T-helper 2 cell treated with Interferon-gamma antibody and Interleukin-4, amounts not matched to agents 100 ng/mL and 5 ng/mL, for 36 hours (primary cell): Measurements from ENCODE around the gene GNAQ. TPM values are rescaled to one million over a fixed set of nuclear protein-coding genes. Genes with fewer than 3 reads are reported as not detected.
"Not testable (repeated sequence)": the region's sequence is repeated elsewhere in the genome, so short reads cannot be mapped to it uniquely, and the experiment has no call there.

Source experiments
- intact Hi-C: fragments of 100-400 bp; cut with micrococcal nuclease; formaldehyde crosslinking; loops from one replicate; pipeline ENCODE4 v1.15.1; 2023
- total RNA-seq: library from RNA; stranded (reverse); gene quantifications from 2 replicates; pipeline ENCODE4 v1.2.3, GENCODE V29; 2022

The GNAQ gene
- total RNA-seq, 1 donor from 2014 or later, result 57.7 TPM

DNA sequence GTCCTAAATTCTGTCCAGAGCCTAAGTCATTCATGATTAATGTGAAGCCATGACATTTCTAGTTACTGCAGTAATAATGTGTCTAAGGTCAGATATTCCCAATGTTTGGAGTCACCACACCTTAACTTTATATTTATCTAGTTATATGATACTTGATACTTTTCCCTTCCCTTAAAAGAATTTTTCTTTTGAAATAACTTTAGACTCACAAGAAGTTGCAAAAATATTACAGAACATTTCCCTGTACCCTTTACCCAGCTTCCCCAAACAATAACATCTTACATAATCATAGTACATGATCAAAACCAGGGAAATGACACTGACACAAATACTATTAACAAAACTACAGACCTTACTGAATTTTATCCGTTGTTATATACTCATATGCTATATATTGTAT is 233.5 kb downstream of the GNAQ start:
- intact Hi-C loops, result no loop called here

DNA sequence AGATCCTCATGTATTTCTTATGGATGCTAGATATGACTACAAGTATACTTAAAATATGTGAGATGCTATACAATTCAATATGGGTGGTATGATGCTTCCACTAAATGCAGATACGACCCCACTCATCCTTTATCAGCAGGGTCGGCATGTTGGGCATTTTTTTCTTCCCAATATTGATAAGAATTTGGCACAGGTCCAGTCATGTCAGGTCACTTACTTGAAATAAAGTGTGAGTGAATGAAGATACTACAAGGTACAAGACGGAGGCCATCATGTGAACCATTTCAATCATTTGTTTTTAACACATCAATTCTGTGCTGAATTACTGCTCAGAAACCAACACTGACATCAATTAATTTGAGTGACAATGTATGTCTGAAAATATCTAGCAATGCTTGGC is 236.6 kb downstream of the GNAQ start:
- intact Hi-C loops, result no loop called here

DNA sequence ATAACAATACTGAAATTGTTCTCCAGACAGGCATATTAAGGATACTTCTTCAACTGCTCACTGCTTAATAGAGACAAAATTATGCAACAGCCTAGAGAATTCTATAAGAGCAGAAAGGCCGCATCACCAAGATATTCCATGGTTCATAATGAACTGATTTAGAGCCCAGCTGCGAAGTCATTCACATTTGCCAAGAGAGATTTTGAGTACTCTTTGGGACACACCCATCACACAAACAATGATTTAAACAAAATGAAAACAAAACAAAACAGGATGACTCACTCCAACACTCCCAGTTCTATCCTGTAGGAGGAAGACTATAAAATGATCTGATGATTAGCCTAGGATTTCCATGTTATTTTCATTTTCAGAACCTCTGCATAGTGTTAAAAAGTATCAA is 237.8 kb downstream of the GNAQ start:
- intact Hi-C loops, result no loop called here

DNA sequence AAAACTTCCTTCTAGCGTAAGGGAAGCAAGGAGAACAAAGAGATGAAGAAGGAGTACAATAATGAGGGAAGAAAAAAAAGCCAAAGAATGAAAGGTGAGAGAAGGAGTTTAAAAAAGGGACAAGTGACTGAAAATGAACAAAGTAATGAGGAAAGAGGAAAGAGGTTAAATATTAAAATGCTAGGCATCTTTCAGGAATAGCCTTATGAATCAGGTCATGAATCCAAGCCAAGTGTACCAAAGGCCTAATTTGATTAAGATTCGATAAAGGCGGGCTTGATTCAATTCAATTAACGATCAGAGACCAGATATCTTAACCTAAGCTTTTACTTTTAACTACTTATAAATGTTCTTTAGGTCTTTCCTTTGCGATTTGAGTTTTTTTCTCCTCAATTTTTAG is 241.7 kb downstream of the GNAQ start:
- intact Hi-C loops, result no loop called here

DNA sequence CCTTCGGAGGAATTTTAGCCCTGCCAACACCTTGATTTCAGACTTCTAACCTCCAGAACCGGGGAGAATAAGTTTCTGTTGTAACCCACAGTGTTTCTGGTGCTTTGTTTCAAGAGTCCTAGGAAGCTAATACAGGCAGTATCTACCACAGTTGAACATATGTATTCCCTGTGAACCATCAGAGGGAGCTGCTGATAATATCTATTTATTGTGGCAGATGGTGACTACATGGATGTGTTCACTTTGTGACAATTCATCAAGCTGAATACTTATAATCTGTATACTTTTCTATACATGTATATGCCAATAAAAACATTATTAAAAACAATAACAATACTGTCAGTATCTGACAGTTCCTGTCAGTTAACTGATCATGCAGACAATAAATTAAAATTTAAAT is 246.3 kb downstream of the GNAQ start:
- intact Hi-C loops, result no loop called here

DNA sequence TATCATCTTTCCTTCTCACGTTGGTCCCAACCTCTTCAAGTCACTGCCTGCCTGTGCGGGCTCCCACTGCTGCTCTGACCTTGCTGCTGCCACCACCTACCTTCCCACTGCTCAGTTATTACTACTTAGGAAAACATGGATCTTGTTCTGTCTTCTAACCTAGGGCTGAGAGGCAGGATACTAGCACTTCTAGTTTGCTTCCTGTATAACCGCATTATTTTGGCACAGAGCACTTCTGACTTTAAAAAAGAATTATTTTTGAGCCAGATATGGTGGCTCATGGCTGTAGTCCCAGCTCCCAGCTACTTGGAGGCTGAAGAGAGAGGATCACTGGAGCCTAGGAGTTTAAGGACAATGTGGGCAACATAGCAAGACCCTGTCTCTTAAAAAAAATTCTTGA is 248.1 kb downstream of the GNAQ start:
- intact Hi-C loops, result no loop called here

DNA sequence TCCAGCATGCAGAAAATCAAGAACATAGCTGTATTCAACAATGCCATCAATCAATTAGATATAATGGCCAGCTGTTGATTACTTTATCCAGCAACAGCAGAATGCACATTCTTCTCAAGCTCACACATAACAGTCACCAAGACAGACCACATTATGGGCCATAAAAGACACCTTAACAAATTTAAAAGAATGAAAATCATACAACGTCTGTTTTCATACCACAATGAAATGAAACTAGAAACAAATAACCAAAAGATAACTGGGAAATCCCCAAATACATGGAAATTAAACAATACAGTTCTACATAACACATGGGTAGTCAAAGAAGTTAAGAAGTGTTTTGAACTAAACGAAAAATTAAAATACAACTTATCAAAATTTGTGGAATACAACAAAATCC is 252.6 kb downstream of the GNAQ start:
- intact Hi-C loops, result no loop called here

DNA sequence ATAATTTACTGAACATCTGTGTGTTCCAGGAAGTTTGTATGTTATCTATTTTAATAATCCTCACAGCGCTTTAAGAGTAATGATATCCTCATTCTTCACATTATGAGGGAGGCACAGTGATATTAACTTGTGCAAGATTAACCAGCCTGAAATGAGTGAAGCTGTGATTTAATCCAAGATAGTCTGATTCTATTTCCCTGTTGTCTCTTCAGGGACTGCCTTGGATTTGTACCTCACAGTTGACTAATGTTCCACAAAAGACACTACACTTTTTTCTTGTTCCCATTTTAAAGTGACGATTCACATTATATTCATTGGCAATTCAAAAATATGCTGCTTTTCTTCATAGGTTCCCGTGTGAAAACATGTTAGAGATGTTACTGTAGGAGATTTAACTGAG is 258.2 kb downstream of the GNAQ start:
- intact Hi-C loops, result no loop called here

DNA sequence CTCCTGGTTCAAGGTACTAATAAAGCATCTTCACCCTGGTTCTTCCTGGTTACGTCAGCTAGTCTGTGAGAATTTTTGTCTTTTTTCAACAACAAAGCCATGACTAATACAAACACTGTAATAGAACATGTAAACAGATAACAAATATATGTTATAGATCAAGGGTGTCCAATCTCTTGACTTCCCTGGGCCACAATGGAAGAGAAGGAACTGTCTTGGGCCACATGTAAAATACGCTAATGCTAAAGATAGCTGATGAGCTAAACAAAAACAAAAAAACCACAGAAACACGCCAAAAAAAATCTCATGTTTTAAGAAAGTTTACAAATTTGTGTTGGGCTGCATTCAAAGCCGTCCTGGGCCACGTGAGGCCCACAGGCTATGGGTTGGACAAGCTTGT is 259.0 kb downstream of the GNAQ start:
- intact Hi-C loops, result no loop called here

DNA sequence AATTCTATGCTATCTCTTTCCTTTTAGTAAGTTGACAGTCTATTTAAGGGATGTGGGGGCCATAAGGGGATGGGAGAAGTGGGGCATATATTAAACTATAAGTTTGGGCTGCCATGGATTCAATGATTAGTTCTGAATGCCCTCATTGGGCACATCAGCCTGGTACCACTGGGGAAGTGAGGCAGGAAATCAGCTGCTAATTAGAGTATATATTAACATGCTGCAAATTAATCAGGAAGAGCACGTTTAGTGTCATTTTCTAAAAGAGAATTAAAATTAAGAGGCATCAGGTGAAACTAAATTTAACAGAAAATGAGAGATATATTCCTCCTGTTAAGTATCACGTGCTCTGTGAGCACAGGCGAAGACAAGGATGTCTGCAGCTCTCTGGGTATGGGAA is 260.4 kb downstream of the GNAQ start:
- intact Hi-C loops, result no loop called here

DNA sequence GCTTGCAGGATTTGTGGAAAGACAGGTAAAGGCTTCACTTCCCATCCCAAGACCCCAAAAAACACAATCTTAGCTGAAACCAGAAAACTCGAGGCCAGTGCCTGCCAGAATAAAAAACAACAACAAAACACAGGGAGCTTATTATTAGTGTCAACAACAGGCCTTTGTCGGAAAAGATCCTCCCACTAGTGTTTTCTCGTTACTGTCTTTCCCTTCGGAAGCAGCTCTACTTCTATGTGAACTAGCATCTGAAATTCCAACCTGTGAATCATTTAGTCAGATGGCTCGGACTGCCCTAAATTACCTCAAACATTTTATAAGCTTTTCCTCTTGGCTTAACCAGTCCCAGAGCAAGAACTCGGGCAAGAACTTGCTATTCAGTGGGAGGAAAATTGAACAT is 261.3 kb downstream of the GNAQ start:
- intact Hi-C loops, result no loop called here

DNA sequence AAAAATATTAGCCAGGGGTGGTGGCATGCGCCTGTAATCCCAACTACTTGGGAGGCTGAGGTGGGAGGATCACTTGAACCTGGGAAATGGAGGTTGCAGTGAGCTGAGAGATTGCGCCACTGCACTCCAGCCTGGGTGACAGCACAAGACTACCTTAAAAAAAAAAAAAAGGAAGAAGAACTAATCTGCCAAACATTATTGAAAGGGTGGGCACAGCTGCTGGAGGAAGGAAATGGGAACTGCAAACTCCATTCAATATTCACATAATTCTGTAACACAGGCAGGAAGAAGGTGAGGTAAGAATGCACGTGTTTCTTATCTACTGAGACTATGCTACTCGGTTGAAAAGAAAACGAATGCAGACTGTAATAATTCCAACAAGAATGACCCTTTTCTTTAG is 262.4 kb downstream of the GNAQ start:
- intact Hi-C loops, result no loop called here

DNA sequence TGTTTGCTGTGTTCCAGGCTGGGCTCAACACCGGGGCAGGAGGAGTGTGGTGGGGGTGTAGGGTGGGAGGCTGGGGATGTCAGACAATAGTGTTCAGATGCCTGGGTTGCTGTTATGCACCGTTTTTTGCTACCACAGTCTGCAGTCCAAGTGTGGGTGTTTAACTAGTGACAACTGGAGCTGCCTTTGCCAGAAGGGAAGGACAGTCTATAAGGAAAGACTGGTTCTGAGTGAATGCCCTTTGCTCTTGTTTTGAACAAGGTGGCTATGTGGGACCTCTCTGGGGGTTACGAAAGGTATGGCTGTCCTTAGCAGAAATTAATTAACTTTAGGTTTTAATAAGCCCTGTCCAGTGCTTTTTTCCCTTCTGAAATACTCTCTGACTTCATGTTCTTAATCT is 265.0 kb downstream of the GNAQ start:
- intact Hi-C loops, result no loop called here

DNA sequence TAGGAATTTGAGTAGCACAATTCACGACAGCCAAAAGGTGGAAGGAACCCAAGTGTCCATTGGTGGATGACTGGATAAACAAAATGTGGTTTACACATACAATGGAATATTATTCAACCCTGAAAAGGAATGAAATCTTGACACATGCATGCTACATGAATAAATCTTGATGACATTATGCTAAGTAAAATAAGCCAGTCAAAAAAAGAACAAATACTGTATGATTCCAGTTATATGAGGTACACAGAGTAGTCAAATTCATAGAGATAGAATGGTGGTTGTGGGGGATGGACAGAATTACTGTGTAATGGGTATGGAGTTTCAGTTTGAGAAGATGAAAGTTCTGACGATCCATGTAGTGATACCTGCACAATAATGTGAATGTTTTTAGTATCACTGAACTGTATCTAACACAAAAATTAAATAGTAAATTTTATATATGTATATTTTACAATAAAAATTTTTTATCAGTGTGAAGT is 265.8 kb downstream of the GNAQ start:
- intact Hi-C loops, result no loop called here

DNA sequence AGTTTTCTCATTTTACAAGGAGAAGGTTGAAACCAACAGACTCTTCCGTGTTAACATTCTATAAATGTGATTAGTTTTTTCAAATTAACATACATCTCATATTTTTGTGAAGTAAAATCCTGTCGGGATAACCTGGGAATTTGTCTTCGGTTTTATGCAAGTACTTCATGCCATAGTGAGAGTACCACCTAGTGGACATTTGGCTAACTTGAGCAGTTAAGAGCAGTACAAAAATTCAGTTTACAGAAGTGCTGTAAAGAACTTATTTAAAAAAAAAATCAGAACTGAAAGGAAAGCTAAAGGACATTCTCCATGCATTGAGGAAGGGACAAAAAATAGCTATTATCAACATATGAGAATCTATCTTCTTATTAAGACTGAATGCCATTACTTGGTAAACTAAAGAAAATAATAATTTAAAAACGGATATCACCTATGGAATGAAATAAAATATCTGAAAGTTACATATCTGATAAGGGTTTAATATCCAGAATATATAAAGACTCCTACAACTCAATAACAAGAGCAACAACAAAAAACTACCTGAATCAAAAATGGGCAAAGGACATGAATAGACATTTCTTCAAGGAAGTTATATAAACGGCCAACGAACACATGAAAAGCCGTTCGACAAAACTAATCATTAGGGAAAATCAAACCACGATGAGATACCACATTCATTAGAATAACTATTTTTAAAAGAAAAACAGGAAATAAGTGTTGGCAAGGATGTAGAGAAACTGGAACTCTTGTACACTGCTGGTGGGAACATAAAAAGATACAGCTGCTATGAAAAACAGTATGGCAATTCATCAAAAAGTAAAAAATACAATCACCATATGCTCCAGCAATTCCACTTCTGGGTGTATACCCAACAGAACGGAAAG is 266.5 kb downstream of the GNAQ start:
- intact Hi-C loops, result no loop called here

DNA sequence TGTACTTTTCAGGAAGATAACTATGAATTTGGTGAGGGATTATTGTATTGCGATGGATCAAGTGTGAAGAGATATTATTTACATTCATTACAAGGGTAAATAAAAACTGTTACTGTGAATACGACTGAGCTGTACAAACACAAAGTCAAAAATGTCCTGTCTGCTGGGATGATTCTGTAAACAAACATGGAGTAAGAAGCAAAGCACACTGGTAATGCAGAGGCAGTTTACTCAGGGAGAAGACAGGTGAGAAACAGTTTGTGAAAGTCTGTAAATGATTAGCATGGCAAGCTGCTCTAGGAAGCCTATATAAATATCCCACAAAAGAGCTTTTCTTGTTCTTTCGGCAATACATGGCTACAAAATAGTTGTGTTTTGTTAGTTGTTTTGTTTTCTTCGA is 268.0 kb downstream of the GNAQ start:
- intact Hi-C loops, result no loop called here

DNA sequence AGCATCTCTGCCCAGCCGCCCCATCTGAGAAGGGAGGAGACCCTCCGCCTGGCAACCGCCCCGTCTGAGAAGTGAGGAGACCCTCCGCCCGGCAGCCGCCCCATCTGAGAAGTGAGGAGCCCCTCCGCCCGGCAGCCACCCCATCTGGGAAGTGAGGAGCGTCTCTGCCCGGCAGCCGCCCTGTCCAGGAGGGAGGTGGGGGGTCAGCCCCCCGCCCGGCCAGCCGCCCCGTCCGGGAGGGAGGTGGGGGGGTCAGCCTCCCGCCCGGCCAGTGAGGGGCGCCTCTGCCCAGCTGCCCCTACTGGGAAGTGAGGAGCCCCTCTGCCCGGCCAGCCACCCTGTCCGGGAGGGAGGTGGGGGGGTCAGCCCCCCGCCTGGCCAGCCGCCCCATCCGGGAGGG is 270.7 kb downstream of the GNAQ start:
- intact Hi-C loops, result not testable (repeated sequence)

DNA sequence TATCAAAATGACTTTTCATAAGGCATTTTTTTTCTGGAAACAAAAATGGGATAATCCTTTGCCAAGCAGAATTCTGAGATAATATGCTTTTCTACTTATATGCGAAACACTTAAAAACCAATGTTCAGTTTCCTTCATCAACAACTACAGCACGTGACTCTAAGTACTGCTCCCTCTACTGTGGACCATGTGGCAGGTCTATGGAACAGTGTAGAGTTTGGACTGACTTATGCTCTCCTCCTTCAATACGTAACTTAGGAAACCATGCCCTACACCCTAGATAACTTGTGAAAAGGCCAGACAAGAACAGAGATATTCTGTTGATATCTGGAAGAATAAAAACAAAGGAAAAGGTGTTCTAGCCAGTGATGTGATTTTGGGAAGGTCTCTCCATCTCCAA is 272.2 kb downstream of the GNAQ start:
- intact Hi-C loops, result no loop called here

DNA sequence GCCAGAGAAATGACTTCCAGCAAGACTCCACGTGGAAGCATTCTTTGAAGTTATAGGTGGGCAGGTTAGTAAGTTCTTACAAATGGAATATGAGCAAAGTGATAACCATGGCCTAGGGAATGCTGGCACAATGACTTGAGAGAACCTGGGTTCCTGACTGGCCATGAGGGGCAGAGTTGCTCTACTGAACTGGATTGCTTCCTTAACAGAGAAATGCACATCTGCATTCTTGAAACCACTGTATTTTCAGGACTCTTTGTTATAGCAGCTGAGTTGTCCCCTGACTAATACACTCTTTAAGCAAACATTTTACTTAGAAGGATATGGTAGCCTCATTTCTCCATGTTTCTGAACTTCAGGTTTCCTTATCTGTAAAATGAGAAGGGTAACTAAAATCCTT is 275.2 kb downstream of the GNAQ start:
- intact Hi-C loops, result no loop called here

DNA sequence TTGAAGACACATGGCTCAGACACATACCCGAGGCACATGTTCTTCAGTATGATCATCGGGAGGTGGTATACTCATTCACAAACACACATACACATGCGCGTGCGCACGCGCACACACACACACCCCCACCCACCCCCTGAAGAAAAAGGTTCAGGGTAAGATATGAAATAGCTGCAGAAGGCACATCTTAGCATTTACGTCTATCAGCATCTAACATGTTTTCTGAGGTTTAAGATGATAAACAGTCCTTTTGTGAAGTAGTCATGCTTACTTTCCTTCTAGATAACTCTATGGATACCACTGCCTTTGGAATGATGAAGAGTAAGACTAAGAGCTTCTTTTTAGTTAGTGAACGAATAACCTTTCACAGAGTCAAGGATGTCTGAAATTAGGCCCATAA is 278.4 kb downstream of the GNAQ start:
- intact Hi-C loops, result no loop called here

DNA sequence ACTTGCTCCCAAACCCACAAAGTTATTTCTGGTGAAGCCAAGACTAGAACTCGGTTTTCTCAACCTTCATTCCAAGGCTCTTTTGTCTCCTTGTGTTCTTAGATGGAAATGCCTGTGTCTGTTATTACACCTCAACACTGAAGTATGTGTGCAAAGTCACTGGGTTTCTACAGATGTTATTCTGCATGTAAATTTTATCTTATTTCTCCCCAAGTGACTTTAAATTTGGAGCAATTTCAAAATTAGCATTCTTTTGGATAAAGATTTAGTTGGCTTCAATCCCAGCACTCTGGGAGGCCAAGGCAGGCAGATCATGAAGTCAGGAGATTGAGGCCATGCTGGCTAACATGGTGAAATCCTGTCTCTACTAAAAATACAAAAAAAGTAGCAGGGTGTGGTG is 279.1 kb downstream of the GNAQ start:
- intact Hi-C loops, result no loop called here

DNA sequence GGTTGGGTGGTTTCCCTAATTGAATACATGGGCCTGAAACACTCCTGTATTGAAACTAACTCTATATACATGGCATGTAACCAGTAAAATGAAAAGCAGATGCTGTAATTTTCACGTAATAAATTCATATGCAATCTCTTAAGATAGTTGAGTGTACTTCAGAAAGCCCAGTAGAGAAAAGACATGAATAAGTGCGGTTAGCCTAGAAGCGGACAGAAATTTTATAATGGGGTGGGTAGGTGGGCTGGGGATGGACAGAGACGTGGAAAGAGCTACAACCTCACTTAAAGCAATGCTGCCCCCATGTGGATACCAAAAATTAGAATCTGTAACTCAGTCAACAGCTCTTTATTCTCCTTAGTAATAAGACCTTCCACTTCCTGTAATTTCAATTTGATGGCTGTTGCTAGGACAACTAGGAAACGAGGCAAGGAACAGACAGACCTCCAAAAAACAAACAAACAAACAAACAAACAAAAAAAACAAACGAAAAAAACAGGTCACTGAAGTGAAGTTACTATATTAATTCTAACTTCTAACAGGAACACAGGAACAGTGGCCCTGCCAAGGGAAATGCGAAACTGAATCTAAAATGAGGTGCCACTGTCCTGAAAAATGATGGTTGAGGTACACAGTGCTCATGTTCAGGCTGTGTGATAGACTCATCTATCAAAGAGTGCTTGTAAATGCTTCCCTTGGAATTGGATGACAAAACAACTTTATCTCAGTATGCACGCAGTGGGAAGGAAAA is 280.1 kb downstream of the GNAQ start:
- intact Hi-C loops, result loop anchor here (1.0 kb wide), 2 partner anchors 293 to 318 kb away; no protein-coding TSS in a partner anchor

DNA sequence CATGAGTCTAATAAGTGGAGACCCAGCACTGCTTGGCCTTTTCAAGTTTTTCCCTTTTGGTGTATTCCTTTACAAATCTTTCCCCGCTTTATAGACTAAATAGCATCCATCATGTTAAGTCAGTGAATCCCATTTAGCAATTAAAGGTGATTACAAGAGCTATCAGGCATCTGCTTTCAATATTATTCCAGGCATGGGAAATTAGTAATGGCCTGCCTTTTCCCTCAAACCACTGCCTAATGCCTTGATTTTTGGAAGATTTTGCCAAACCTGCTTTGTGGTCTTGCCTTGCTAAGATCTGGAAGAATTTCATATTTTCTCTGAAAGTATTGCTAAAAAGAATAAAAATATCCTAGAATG is 280.6 kb downstream of the GNAQ start:
- intact Hi-C loops, result loop anchor here (1.0 kb wide), 2 partner anchors 293 to 318 kb away; no protein-coding TSS in a partner anchor
